K562 (cell line): ENCODE results near the gene ADRB2. TPM values are rescaled to one million over a fixed set of nuclear protein-coding genes. Genes with fewer than 3 reads are reported as not detected.

Source experiments
- ATAC-seq: fragments of 200-7000 bp; cut with Tn5 transposase; 3 replicates; pipeline ENCODE4 v1.9.1; 2020; ENCODE audit warnings: moderate library complexity
- BruUV-seq: library from RNA; stranded (reverse); fragments of 400-500 nt; replicated peaks from 2 replicates; lab custom pipeline; 2021; lab: Mats Ljungman, UMichigan
- CTCF ChIA-PET: fragments of 300-600 bp; formaldehyde crosslinking; extraction: SDS; loops from one replicate; lab custom pipeline; 2021; ENCODE audit warnings: low intra/inter-chr PET ratio; lab: Yijun Ruan, JAX
- POLR2A ChIA-PET: fragments of 300-600, 350-650 bp; sonication (Branson Sonifier 250); formaldehyde crosslinking; extraction: SDS; loops from one replicate; lab custom pipeline; 2021; ENCODE audit warnings: antibody characterized with exemption, inconsistent platforms; lab: Yijun Ruan, JAX
- DNase-seq, 4 experiments: peaks; one replicate each; pipeline versions ENCODE4 v3.0.0 to v3.0.0-alpha.2; 2011 to 2018; ENCODE audit warnings: low spot score in 3 of 4, mixed read lengths in 3 of 4; ENCODE audit errors: extremely low read depth in 1 of 4
- FAIRE-seq: peaks from 2 replicates; lab custom pipeline; 2011; peaks lifted over from hg19 to GRCh38; lab: Jason Lieb, UNC
- H2AFZ ChIP-seq: 2 replicates; pipeline ENCODE4 v1.6.0; 2011; ENCODE audit warnings: low read depth, low read length, control low read depth, inconsistent platforms
- H3K27ac ChIP-seq: fragments of 200-600 bp; 3 replicates; pipeline ENCODE4 v1.8.0; 2011; ENCODE audit warnings: low read depth, mild to moderate bottlenecking, control low read depth, inconsistent platforms, low read length, moderate library complexity, mixed read lengths; ENCODE audit errors: extremely low read depth
- H3K27me3 ChIP-seq, 2 experiments: fragments of 300-600 bp in 1 of 2; 2 replicates in 1 of 2; 3 replicates in 1 of 2; pipeline versions ENCODE4 v1.6.0 to v1.8.0; 2011; ENCODE audit warnings: inconsistent platforms in 2 of 2, low read length in 2 of 2, mild to moderate bottlenecking in 1 of 2, mixed read lengths in 1 of 2, moderate library complexity in 1 of 2; ENCODE audit not compliant: control insufficient read depth in 2 of 2, insufficient read depth in 2 of 2
- H3K36me3 ChIP-seq: fragments of 300-600 bp; 3 replicates; pipeline ENCODE4 v1.8.0; 2011; ENCODE audit warnings: mild to moderate bottlenecking, low read length, inconsistent platforms; ENCODE audit not compliant: control insufficient read depth, insufficient read depth
- H3K4me1 ChIP-seq, 2 experiments: fragments of 200-600 bp in 1 of 2; replicated peaks in 1 of 2; 2 replicates in 1 of 2; 3 replicates in 1 of 2; pipeline versions ENCODE4 v1.5.1 to v1.8.0; 2011; ENCODE audit warnings: inconsistent platforms in 2 of 2, low read length in 2 of 2, mild to moderate bottlenecking in 1 of 2, mixed read lengths in 1 of 2, moderate library complexity in 1 of 2; ENCODE audit not compliant: control insufficient read depth in 2 of 2, insufficient read depth in 2 of 2
- H3K4me2 ChIP-seq: 2 replicates; pipeline ENCODE4 v1.6.1; 2011; ENCODE audit warnings: low read length, control low read depth, inconsistent platforms, mixed read lengths; ENCODE audit not compliant: insufficient read depth
- H3K4me3 ChIP-seq: fragments of 200-600 bp; sonication (generic), shearing (Covaris generic); 2 replicates; pipeline ENCODE4 v1.5.1; 2016; ENCODE audit warnings: control low read depth, inconsistent platforms
- H3K79me2 ChIP-seq: fragments of 200-600 bp; 3 replicates; pipeline ENCODE4 v1.8.0; 2011; ENCODE audit warnings: low read length, inconsistent platforms; ENCODE audit not compliant: control insufficient read depth, insufficient read depth
- H3K9ac ChIP-seq, 2 experiments: 2 replicates each; pipeline versions ENCODE4 v1.6.0 to v1.6.1; 2011; ENCODE audit warnings: low read depth in 2 of 2, low read length in 2 of 2, control low read depth in 1 of 2, inconsistent platforms in 1 of 2, mild to moderate bottlenecking in 1 of 2, mixed read lengths in 1 of 2; ENCODE audit not compliant: insufficient read depth in 1 of 2
- H3K9me1 ChIP-seq: one replicate; pipeline ENCODE4 v1.6.0; 2011; ENCODE audit warnings: inconsistent platforms, mild to moderate bottlenecking, low read length, moderate library complexity; ENCODE audit not compliant: control insufficient read depth, insufficient read depth
- H3K9me3 ChIP-seq: replicated peaks from 2 replicates; pipeline ENCODE4 v1.5.1; 2011; ENCODE audit warnings: low read depth, low read length, inconsistent platforms; ENCODE audit not compliant: control insufficient read depth, insufficient read depth
- H4K20me1 ChIP-seq: replicated peaks from 2 replicates; pipeline ENCODE4 v1.6.1; 2011; ENCODE audit warnings: low read length, inconsistent platforms, mixed read lengths; ENCODE audit not compliant: control insufficient read depth, insufficient read depth
- BCL6 ChIP-seq: fragments of 250-450 bp; sonication (Bioruptor Pico); IDR thresholded peaks from 2 replicates; pipeline ENCODE4 v1.4.0; 2020
- CUX1 ChIP-seq: fragments of 200-800 bp; sonication (Bioruptor generic); IDR thresholded peaks from 2 replicates; pipeline ENCODE4 v1.6.1; 2016; ENCODE audit warnings: missing genetic modification characterization, missing compliant biosample characterization
- FOXP1 ChIP-seq: sonication (generic); formaldehyde crosslinking; IDR thresholded peaks from 2 replicates; pipeline ENCODE4 v1.8.0; 2022; ENCODE audit warnings: mild to moderate bottlenecking, missing genetic modification reagents
- HES1 ChIP-seq: fragments of 450-650 bp; IDR thresholded peaks from 2 replicates; pipeline ENCODE4 v1.6.1; 2016; ENCODE audit warnings: low read depth, mild to moderate bottlenecking, moderate library complexity
- JUND ChIP-seq, 2 experiments: IDR thresholded peaks; 2 replicates in 1 of 2; 3 replicates in 1 of 2; pipeline ENCODE4 v1.6.1; 2011; ENCODE audit warnings: borderline replicate concordance in 2 of 2, low read depth in 2 of 2, low read length in 2 of 2, improper control_type of control experiment in 1 of 2, missing biosample characterization in 1 of 2, missing genetic modification characterization in 1 of 2, missing genetic modification reagents in 1 of 2
- RBBP5 ChIP-seq: fragments of 200-600 bp; sonication (generic); IDR thresholded peaks from 2 replicates; pipeline ENCODE4 v1.6.1; 2012; ENCODE audit warnings: borderline replicate concordance, mild to moderate bottlenecking, low read length, control low read depth, inconsistent platforms; ENCODE audit not compliant: insufficient read depth, poor library complexity, severe bottlenecking
- SP1 ChIP-seq: sonication (generic); formaldehyde crosslinking; IDR thresholded peaks from 2 replicates; pipeline ENCODE4 v1.8.1; 2022; ENCODE audit warnings: mild to moderate bottlenecking, missing genetic modification reagents
- SRSF1 ChIP-seq: fragments of 200-400 bp; formaldehyde crosslinking; IDR thresholded peaks from 2 replicates; pipeline ENCODE4 v1.6.1; 2017; ENCODE audit warnings: mild to moderate bottlenecking, low read depth, low read length, moderate library complexity
- ZC3H4 ChIP-seq: sonication (generic); formaldehyde crosslinking; IDR thresholded peaks from 2 replicates; pipeline ENCODE4 v1.9.0; 2021; ENCODE audit warnings: missing genetic modification reagents, borderline replicate concordance
- ZMIZ1 ChIP-seq, 2 experiments: fragments of 150-350 bp in 1 of 2; IDR thresholded peaks; 2 replicates each; pipeline ENCODE4 v1.6.1; 2012 to 2016; ENCODE audit warnings: low read depth in 2 of 2, low read length in 2 of 2, mild to moderate bottlenecking in 1 of 2, moderate library complexity in 1 of 2
- WGBS: fragments of 100-300 bp; shearing (Covaris generic); methylation state at CpG from one replicate; pipeline ENCODE4 v1.1.6; 2016; ENCODE audit warnings: low coverage, mixed read lengths; ENCODE audit not compliant: insufficient coverage; ENCODE audit errors: missing lambda C conversion rate; 5-methylcytosine and 5-hydroxymethylcytosine counted together
- in situ Hi-C: fragments of 300-500 bp; cut with MboI; formaldehyde crosslinking; loops from 4 replicates; pipeline ENCODE4 v1.15.0; 2018; ENCODE audit warnings: inconsistent platforms, mixed read lengths
- intact Hi-C: fragments of 100-400 bp; cut with micrococcal nuclease; formaldehyde crosslinking; loops from 2 replicates; pipeline ENCODE4 v1.14.2; 2022
- polyA plus RNA-seq, 8 experiments: library from polyadenylated mRNA; depleted of rRNA in 4 of 8; stranded (reverse) in 5 of 8; unstranded in 3 of 8; fragments of >200 nt; fragmentation: Nextera tagmentation in 2 of 8; fragmentation: Illumina TruSeq in 1 of 8; extraction: Ambion mirVana in 2 of 8; extraction: Trizol in 1 of 8; gene quantifications; 2 replicates each; pipeline versions ENCODE4 v1.2.1 to v1.2.3, GENCODE V29; 2011 to 2014; ENCODE audit warnings: inconsistent platforms in 1 of 8, missing spikeins in 1 of 8
- total RNA-seq, 7 experiments: library from RNA; depleted of rRNA in 6 of 7; stranded (reverse); fragments of >200 nt in 6 of 7; fragmentation: Illumina TruSeq in 2 of 7; extraction: Trizol in 2 of 7; gene quantifications; 2 replicates each; pipeline versions ENCODE4 v1.2.1 to v1.2.3, GENCODE V29; 2011 to 2021; ENCODE audit warnings: low replicate concordance in 1 of 7
- TF ChIP-seq, protein P1 (sequence below): sonication (generic); formaldehyde crosslinking; IDR thresholded peaks from 2 replicates; pipeline ENCODE4 v1.9.0; 2022; ENCODE audit warnings: mild to moderate bottlenecking, missing genetic modification reagents

The ADRB2 gene
- total and polyA plus RNA-seq, 9 of the 15 experiments (the other 6 are each of a cell fraction or from before 2014, with no cell fraction given) = 0.01 to 0.18 (median 0.04) TPM; not detected in 2

- Histone ChIP-seq H3K4me2 (no peak overlapping the region), H3K9me1 (no peaks in the 10 kb centered on the region), H3K9me3 (no peaks in the 10 kb centered on the region), H3K4me1 (no peaks in the 10 kb centered on the region; a peak in 1 of 5 replicates), H4K20me1 (no peaks in the 10 kb centered on the region), H3K27ac (no peak overlapping the region), H3K27me3 (peaks cover 0 to 21% of the 10 kb centered on the region in 2 experiments; a peak in 3 of 5 replicates), H3K79me2 (no peaks in the 10 kb centered on the region), H2AFZ (no peak overlapping the region), H3K9ac (no peak overlapping the region), H3K36me3 (no peaks in the 10 kb centered on the region), H3K4me3 (no peak overlapping the region)
- FAIRE-seq = no peak
- WGBS = under 1% methylated on average over 6 of the region's 6 CpGs
- peak; percentile 39; the same call in 1 of the 3 replicates for ATAC-seq
- peak in 1 of 4 experiments; percentile 3 for DNase-seq
- in situ Hi-C loops (no loop called here), intact Hi-C loops (no loop called here)
- ChIA-PET POLR2A (no interaction called here), CTCF (no interaction called here)
- no TSS peak for BruUV-seq
- TF ChIP-seq RBBP5 = no peak
- TF ChIP-seq, protein P1, sequence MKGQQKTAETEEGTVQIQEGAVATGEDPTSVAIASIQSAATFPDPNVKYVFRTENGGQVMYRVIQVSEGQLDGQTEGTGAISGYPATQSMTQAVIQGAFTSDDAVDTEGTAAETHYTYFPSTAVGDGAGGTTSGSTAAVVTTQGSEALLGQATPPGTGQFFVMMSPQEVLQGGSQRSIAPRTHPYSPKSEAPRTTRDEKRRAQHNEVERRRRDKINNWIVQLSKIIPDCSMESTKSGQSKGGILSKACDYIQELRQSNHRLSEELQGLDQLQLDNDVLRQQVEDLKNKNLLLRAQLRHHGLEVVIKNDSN (CRISPR knock-in tag) = no peak
- TF ChIP-seq ZC3H4 = no peak
- TF ChIP-seq HES1 = no peak
- TF ChIP-seq ZMIZ1 (IDR thresholded peaks at IDR 0.05; ENCODE audit: low read depth in 2 of 2, low read length in 2 of 2) = no peak
- no peak for TF ChIP-seq SP1 (CRISPR knock-in tag)
- TF ChIP-seq BCL6 = no peak
- TF ChIP-seq JUND (IDR thresholded peaks at IDR 0.05; ENCODE audit: borderline replicate concordance, low read depth, low read length) = no peak
- no peak for TF ChIP-seq JUND (tag; IDR thresholded peaks at IDR 0.05; ENCODE audit: borderline replicate concordance, low read depth, low read length)
- no peak for TF ChIP-seq CUX1 (CRISPR knock-in tag)
- TF ChIP-seq FOXP1 (CRISPR knock-in tag) = no peak
- TF ChIP-seq SRSF1 = no peak
Measured at GRCh38 chr5:148858547-148858946, 32.1 kb downstream of the ADRB2 start.
